Activated naive CD8-positive, alpha-beta T cell treated with anti-CD3 and anti-CD28 coated beads, Interleukin-2, amount 50 U/mL, for 24 hours (primary cell): ENCODE measurements around the gene FAM83E.
A peak's percentile ranks its signal among the peaks of the same experiment; 100 is the strongest.

Experiments used
- ATAC-seq: fragments of 150-1000 bp; cut with Tn5 transposase; one replicate; pipeline ENCODE4 v1.10.0; 2021
- DNase-seq: peaks from one replicate; pipeline ENCODE4 v3.0.0; 2021
- H3K27ac Mint-ChIP-seq: one replicate; pipeline ENCODE4 v1.8.0; 2021; ENCODE audit warnings: mild to moderate bottlenecking, mixed read lengths
- H3K27me3 Mint-ChIP-seq: one replicate; pipeline ENCODE4 v1.8.0; 2021; ENCODE audit warnings: mixed read lengths
- H3K36me3 Mint-ChIP-seq: one replicate; pipeline ENCODE4 v1.8.0; 2021; ENCODE audit warnings: low read depth, mixed read lengths
- H3K4me1 Mint-ChIP-seq: one replicate; pipeline ENCODE4 v1.8.0; 2021; ENCODE audit warnings: mixed read lengths
- H3K4me3 Mint-ChIP-seq: one replicate; pipeline ENCODE4 v1.8.0; 2021; ENCODE audit warnings: mild to moderate bottlenecking, moderate library complexity, mixed read lengths
- H3K9me3 Mint-ChIP-seq: one replicate; pipeline ENCODE4 v1.8.0; 2021; ENCODE audit warnings: mixed read lengths

FAM83E gene

GRCh38 chr19:48646722-48647216 lies 31.9 kb upstream of the FAM83E start:
- no peaks in the 10 kb centered on the region for H3K36me3 Mint-ChIP-seq
- peak overlapping the region; percentile 41 for H3K4me3 Mint-ChIP-seq
- no peaks in the 10 kb centered on the region for H3K9me3 Mint-ChIP-seq
- DNase-seq (no peak), ATAC-seq (no peak)
- no peak overlapping the region for H3K27ac Mint-ChIP-seq
- H3K27me3 Mint-ChIP-seq, result no peaks in the 10 kb centered on the region
- peaks cover 36% of the 10 kb centered on the region for H3K4me1 Mint-ChIP-seq

GRCh38 chr19:48646001-48646721 lies 31.3 kb upstream of the FAM83E start, which contains the start of gene CA11:
Gene CA11 (minus strand): TSS chr19:48646187. CDS start chr19:48645632, 555 bp downstream.
- Mint-ChIP-seq H3K9me3 (no peaks in the 10 kb centered on the region), H3K27ac (peak within 1 kb of the TSS; percentile 81), H3K36me3 (no peaks in the 10 kb centered on the region), H3K4me1 (peaks cover 36% of the 10 kb centered on the region), H3K4me3 (peak within 1 kb of the TSS; percentile 79), H3K27me3 (no peaks in the 10 kb centered on the region)
- peak; percentile 87 for ATAC-seq
- DNase-seq, result peak; percentile 92

- no peaks in the 10 kb centered on the region for H3K9me3 Mint-ChIP-seq
- peak overlapping the region; percentile 79 for H3K4me3 Mint-ChIP-seq
- DNase-seq, result no peak
- H3K36me3 Mint-ChIP-seq, result no peaks in the 10 kb centered on the region
- peak overlapping the region; percentile 79 for H3K27ac Mint-ChIP-seq
- ATAC-seq, result no peak
- no peaks in the 10 kb centered on the region for H3K27me3 Mint-ChIP-seq
- H3K4me1 Mint-ChIP-seq, result peaks cover 36% of the 10 kb centered on the region
These were observed 30.7 kb upstream of the FAM83E start for GRCh38 chr19:48645620-48646000.

GRCh38 chr19:48644839-48645619 lies 30.2 kb upstream of the FAM83E start:
- DNase-seq (peak; percentile 74), ATAC-seq (peak; percentile 73)
- Mint-ChIP-seq H3K4me1 (peaks cover 37% of the 10 kb centered on the region), H3K27me3 (no peaks in the 10 kb centered on the region), H3K4me3 (peak overlapping the region; percentile 79), H3K9me3 (no peaks in the 10 kb centered on the region), H3K36me3 (no peaks in the 10 kb centered on the region), H3K27ac (peak overlapping the region; percentile 81)

- H3K4me3 Mint-ChIP-seq, result no peak overlapping the region
- no peak for DNase-seq
- peaks cover 33% of the 10 kb centered on the region for H3K4me1 Mint-ChIP-seq
- H3K36me3 Mint-ChIP-seq, result no peaks in the 10 kb centered on the region
- ATAC-seq, result no peak
- H3K27ac Mint-ChIP-seq, result peak overlapping the region; percentile 81
- no peaks in the 10 kb centered on the region for H3K27me3 Mint-ChIP-seq
- H3K9me3 Mint-ChIP-seq, result no peaks in the 10 kb centered on the region
These were observed 29.5 kb upstream of the FAM83E start for GRCh38 chr19:48644355-48644754.

GRCh38 chr19:48642862-48643261 lies 28.0 kb upstream of the FAM83E start:
- no peak for DNase-seq
- H3K4me3 Mint-ChIP-seq, result no peak overlapping the region
- ATAC-seq, result no peak
- no peaks in the 10 kb centered on the region for H3K9me3 Mint-ChIP-seq
- H3K27me3 Mint-ChIP-seq, result no peaks in the 10 kb centered on the region
- no peaks in the 10 kb centered on the region for H3K36me3 Mint-ChIP-seq
- no peak overlapping the region for H3K27ac Mint-ChIP-seq
- H3K4me1 Mint-ChIP-seq, result peaks cover 40% of the 10 kb centered on the region

- Mint-ChIP-seq H3K4me1 (peaks cover 44% of the 10 kb centered on the region), H3K9me3 (no peaks in the 10 kb centered on the region), H3K27me3 (no peaks in the 10 kb centered on the region), H3K36me3 (no peaks in the 10 kb centered on the region), H3K27ac (no peak overlapping the region), H3K4me3 (no peak overlapping the region)
- no peak for DNase-seq
- no peak for ATAC-seq
These were observed 27.0 kb upstream of the FAM83E start for GRCh38 chr19:48641850-48642249.

- Mint-ChIP-seq H3K27me3 (peaks cover 2% of the 10 kb centered on the region), H3K36me3 (no peaks in the 10 kb centered on the region), H3K9me3 (no peaks in the 10 kb centered on the region), H3K4me1 (peaks cover 38% of the 10 kb centered on the region), H3K27ac (no peak overlapping the region), H3K4me3 (no peak overlapping the region)
- ATAC-seq (no peak), DNase-seq (no peak)
These were observed 24.9 kb upstream of the FAM83E start for GRCh38 chr19:48639483-48640375.

- no peak for ATAC-seq
- Mint-ChIP-seq H3K36me3 (no peaks in the 10 kb centered on the region), H3K9me3 (no peaks in the 10 kb centered on the region), H3K27ac (peak overlapping the region; percentile 96), H3K4me1 (peaks cover 42% of the 10 kb centered on the region), H3K27me3 (peaks cover 2% of the 10 kb centered on the region), H3K4me3 (peak overlapping the region; percentile 86)
- DNase-seq, result no peak
These were observed 24.0 kb upstream of the FAM83E start for GRCh38 chr19:48638831-48639381.

GRCh38 chr19:48637948-48638830 lies 23.3 kb upstream of the FAM83E start:
- no peaks in the 10 kb centered on the region for H3K36me3 Mint-ChIP-seq
- no peaks in the 10 kb centered on the region for H3K9me3 Mint-ChIP-seq
- peak; percentile 69 for DNase-seq
- H3K27me3 Mint-ChIP-seq, result peaks cover 2% of the 10 kb centered on the region
- peaks cover 49% of the 10 kb centered on the region for H3K4me1 Mint-ChIP-seq
- peak overlapping the region; percentile 96 for H3K27ac Mint-ChIP-seq
- peak; percentile 11 for ATAC-seq
- peak overlapping the region; percentile 86 for H3K4me3 Mint-ChIP-seq

GRCh38 chr19:48637449-48637947 lies 22.6 kb upstream of the FAM83E start:
- H3K4me3 Mint-ChIP-seq, result peak overlapping the region; percentile 86
- peak; percentile 80 for ATAC-seq
- peaks cover 55% of the 10 kb centered on the region for H3K4me1 Mint-ChIP-seq
- H3K27ac Mint-ChIP-seq, result peak overlapping the region; percentile 96
- H3K9me3 Mint-ChIP-seq, result no peaks in the 10 kb centered on the region
- H3K36me3 Mint-ChIP-seq, result no peaks in the 10 kb centered on the region
- peaks cover 2% of the 10 kb centered on the region for H3K27me3 Mint-ChIP-seq
- peak; percentile 98 for DNase-seq

- no peaks in the 10 kb centered on the region for H3K9me3 Mint-ChIP-seq
- peak within 1 kb of the TSS; percentile 96 for H3K27ac Mint-ChIP-seq
- H3K4me3 Mint-ChIP-seq, result peak within 1 kb of the TSS; percentile 86
- peaks cover 2% of the 10 kb centered on the region for H3K36me3 Mint-ChIP-seq
- peaks cover 57% of the 10 kb centered on the region for H3K4me1 Mint-ChIP-seq
- peaks cover 2% of the 10 kb centered on the region for H3K27me3 Mint-ChIP-seq
- ATAC-seq, result no peak
- DNase-seq, result no peak
These were observed 22.1 kb upstream of the FAM83E start, which contains the start of gene DBP for GRCh38 chr19:48636859-48637448. Gene DBP (minus strand): TSS chr19:48637379. CDS start chr19:48636994, 385 bp downstream.
